HCEC 1CT (cell line): Measurements from ENCODE around the gene DPP6.

ENCODE experiments used
- DNase-seq: peaks from one replicate; pipeline ENCODE4 v3.0.0-alpha.2; 2017

DPP6 gene

DNA sequence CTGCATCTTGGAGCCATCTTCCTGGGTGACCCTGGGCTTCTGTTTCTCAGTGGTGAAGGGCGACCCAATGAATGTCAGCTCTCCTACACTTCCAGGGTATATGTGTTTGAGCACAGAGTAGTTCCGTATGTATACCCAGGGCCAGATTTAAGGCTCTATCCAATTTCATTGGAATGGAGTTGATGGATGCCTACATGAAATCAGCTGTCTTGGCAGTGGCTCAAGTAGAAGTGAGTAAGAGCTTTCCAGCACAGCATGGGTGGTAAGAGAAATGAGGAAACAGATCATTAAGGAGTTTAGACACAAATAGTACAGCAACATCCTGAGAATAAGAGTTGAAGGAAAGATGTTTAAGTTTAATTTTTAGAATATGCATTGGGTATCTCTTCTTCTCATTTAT, 517.7 kb downstream of the DPP6 start:
- DNase-seq, result no peak

DNA sequence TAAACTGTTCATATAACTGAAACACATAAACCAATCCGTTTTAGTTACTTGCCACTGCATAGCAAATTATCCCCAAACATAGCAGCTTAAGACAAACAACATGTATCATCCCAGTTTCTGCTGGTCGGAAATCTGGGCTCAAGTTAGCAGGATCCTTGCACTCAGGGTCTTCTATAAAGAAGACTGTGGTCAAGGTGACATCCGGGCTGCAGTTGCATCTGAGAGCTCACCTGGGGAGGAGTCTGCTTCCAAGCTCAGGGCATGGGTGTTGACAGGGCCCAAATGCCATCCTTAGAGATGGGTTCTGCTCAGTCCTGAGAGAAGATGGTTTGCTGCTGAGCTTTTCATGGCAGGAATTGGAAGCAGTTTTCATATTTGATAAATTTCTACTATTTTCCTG, 519.6 kb downstream of the DPP6 start:
- no peak for DNase-seq

DNA sequence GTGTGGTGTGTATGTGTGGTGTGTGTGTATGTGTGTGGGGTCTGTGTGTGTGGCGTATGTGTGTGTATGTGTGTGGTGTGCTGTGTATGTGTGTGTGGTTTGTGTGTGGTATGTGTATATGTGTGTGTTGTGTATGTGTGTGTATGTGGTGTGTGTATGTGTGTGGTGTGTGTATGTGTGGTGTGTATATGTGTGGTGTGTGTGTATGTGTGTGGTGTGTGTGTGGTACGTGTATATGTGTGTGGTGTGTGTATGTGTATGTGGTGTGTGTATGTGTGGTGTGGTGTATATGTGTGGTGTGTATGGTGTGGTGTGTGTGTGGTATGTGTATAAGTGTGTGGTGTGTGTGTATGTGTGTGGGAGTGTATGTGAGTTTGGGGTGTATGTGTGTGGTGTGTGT, 522.0 kb downstream of the DPP6 start:
- DNase-seq, result no peak

DNA sequence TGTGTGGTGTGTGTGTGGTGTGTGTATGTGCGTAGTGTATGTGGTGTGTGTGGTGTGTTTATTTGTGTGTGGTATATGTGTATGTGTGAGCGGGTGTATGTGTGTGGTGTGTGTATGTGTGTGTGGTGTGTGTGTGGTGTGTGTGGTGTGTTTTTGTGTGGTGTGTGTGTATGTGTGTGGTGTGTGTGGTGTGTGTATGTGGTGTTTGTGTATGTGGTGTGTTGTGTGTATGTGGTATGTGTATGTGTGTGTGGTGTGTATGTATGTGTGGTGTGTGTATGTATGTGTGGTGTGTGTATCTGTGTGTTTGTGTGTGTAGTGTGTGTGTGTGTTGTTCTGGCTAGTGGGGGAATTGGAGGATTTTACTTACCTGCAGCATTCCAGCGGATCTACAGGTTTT, 523.3 kb downstream of the DPP6 start:
- no peak for DNase-seq

DNA sequence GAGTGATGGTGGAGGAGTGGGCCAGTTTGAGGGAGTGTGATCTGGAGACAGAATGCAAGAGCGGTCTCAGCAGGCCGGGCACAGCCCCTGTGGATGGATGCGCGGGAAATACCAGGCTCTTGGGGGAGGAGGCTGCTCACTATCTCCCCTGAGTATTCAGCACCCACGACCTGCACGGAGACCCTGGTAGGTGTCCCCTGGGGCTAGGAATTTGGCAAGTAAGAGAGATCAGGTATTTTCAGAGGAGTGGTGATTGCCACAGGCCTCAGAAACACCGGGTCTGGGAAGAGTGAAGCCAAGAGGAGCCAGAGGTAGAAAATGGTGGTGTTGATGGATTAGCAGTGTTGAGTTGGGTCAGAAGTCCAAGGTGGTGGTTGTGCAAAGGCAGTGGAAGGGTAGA, 524.4 kb downstream of the DPP6 start:
- DNase-seq, result no peak

DNA sequence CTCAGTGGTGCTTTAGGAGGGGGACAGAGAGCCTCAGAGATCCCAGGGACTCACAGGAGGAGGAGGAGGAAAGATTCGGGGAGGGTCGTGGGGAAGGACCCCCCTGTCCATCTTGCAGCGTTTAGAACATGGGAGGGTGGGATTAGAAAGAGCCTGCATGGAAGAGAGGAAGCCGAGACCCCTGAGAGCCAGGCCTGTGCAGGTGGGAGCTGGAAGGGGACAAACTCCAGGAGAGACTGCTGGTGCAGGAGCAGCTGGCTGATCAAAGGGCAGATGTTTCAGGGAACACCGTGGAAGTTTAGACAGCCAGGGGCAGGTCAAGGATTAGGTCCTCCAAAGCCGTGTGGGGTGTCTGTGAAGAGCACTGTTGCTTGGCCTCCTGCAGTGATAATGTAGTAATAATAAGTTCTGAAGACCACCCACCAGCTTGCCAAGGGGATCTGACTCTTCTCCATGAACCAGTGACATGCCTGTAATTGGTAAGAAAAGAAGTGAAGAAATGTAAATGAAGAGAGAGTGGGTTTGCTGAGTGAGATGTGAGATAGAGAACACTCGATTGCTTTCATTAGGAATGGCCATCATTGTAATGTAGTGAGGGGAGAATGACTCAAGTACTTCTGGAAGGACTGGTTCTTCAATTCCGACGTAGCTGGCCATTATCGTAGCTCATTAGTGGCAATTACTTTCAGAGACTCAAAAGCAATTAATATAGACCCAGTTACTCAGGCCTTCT, 525.1 kb downstream of the DPP6 start:
- no peak for DNase-seq

DNA sequence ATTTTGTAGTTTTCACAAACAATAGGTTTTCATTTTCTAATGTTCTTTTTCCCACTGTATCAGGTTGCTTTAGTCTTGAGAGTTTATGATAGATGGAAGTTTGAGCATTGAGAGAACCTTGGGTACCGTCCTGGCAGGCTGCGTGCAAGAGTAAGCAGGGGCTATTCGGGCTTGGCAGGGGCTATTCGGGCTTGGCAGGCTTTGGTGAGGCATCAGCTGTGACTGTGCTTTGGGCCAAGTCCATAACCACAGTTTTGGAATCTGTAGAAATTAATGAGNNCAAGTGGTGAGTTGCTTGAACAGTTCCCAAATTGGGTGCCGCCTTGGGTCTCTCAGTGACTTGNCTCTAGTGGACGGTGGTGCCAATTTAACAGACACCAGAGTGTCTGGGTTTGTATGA, 526.1 kb downstream of the DPP6 start:
- DNase-seq, result no peak

DNA sequence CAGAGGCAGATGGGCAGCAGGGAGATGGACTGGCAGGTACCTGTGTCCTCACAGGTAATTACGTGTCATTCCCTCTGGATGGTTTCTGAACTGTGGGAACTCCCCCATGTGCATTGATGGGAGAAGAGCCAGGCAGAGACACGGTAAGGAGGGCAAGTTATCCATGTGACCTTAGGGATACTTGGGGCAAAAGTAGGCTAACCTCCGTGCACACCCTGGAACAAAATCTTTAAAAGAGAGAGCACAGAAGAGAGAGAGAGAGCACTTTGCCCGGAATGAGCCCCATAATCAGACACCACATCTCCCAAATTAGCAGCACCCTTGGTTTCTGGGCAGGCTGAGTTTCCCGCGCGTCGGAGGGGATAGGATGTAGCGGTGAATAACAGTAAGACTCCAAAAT, 527.5 kb downstream of the DPP6 start:
- no peak for DNase-seq

DNA sequence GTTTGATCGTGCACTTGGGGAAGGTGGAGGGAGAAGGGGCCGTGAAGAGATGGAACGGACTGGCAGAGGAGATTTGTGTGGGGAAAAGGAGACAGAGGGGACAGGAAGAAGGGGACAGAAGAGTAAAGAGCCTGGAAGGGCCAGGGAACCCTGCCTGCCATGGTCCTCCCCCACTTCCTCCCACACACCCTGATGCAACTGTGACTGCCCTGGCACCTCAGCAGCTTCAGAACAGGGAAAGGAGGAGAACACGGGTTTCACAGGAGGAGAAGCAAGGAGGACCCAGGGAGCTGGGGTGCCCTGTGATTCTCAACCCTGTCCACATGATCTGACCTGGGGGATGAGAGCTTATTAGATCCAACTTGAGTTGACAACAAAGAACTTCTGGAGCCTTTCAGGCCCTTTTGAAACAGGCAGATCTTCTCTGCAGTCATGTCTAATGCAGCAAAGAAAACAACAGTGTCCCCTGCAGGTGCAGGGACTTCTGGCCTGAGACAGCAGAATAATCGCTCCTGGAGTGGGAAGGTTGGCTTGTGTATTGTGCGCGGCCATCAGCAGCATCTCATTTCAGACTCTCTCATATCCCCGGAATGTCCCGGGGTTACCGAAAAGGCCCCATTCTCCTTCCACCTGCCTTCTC, 529.2 kb downstream of the DPP6 start:
- no peak for DNase-seq

DNA sequence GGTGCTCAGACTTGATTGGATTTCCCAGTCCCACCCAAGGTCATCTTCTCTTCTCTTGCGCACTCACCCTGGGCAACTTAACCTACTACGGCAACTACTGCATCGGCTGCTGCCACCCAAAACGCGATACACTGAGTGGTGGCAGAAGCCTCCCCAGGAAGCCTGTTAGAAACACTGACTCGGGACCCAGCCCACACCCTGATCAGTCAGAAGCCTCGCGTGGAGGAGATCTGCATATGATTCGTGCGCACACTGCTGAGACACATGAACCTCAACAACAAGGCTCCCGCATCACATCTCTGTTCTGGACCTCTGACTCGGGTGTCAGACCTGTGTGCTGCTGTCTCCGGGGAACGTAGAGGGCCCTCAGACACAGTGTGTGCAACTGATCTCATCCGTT, 531.3 kb downstream of the DPP6 start:
- DNase-seq, result no peak

DNA sequence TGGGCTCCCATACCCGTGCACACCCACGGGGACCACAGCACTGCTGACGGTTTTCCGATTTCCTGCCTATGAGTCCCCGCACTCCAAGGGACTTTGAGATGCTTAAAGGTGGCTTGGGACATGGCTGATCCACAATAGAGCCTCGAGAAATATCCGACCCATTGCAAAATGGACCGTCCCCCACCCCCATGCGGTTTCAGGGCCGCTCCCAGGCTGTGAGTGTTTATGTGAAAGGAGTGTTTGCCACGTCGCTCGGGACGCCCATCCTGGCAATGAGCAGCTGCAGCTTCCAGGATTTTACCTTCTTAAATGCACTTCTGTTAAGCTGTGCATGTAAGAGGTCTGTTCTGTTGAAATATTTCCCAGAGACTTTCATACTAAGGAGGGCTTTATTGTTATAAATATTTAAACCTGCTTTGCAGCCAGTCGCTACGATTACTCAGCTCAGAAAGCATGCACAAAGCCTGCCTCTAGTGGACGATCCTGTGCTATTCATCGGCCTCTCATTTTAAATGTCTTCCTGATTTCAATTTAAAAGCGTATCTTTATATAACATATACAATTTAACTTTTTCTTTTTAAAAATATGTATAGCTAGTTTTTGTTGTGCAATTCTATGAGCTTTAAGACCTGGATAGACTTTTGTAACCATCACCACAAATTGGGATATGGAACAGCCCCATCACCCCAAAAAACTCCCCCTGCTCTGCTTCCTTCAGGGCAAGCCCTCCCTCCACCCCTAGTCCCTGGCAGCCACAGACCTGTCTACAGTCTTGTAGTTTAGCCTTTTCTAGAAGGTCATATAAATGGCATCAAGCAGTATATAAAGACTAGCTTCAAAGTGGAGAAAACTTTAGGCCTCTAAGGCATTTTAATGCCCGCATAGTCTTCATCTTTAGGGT, 532.4 kb downstream of the DPP6 start:
- no peak for DNase-seq

DNA sequence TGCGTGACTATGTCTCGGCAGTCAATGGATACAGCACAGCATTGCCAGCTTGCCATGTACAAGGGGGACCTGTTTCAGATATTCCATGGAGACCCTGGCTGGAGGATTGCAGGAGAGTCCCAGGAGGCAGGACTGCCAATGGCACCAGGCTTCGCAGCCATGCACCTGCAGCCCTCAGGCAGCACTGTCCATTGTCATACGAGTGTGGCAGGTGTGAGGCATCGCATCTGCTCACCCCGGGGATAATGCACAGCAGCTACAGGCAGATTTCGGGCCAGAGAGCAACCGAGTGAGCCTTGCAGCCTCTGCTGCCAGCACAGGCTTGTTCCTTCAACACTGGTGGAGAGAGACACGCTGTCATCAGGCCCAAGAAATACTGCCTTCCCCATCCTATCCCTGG, 535.6 kb downstream of the DPP6 start:
- DNase-seq, result no peak

DNA sequence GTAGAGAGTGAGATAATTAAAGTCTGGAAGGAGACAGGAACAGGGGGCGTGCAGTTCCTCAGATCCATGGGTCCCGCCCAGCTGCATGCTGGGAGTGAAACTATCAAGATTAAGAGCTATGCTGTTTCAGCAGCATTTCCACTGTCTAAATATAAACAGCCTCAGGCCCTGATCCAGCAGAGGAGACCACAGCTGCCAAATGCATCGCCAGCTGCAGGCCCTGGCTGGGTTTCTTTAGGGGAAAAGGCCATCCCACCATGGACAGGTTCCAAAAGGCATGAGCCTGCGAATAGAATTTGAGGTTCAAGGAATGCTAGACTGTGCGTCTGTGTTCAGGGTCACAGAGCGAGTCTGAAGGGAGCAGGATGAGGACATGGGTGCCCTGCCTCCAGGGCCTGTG, 539.3 kb downstream of the DPP6 start:
- DNase-seq, result no peak

DNA sequence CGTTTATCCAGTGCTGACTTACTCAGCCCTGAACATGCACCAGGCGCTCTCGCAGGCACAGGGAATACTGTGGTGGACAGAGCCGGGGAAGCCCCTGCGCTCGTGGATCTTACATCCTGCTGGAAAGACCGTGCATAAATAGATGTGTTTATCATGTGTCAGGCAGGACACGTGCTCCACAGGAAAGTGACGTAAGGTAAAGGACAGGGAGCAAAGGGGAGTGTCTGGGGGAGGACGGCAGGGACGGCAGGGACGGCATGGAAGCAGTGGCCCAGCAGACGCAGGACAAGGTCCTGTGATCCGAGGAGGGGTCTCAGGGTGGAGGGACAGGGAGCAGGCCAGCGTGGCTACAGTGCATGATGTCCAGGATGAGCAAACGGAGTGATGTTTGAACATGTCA, 540.2 kb downstream of the DPP6 start:
- DNase-seq, result no peak

DNA sequence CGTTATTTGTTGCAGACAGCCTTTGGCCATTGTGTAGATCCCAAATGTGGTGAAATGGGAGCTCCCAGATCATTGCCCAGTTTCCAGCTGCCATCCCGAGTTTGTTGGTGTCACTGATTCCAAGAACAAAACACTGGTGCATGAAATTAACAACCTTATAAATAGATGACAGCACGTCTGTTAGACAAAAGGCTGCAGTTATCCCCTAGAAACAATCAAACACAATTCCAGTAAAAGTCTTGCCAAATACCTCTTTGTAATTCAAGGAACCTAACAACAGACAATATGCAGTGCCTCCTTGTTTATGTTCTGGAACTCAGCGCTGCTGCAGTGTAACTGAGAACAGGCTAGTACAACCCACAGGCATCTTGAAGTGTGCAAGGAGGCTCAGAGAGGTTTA, 546.2 kb downstream of the DPP6 start:
- DNase-seq, result no peak

DNA sequence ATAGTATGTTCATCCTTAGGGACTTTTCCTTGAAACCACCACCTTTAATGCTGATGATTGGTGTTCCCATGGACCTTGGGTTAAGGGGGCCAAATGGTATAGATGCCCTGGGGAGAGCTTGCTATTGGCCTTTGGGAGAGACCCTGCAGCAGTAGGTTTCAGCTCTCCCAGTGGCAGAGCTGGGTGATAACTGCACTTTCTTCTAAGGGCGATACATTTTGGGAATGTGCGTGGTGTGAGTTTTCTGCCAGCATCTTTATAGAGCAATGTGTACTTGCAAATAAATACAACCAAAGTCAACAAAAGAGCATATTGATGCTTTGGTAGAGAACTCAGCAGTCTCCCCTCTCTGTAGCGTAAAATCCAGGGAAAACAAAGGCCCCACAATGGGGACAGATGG, 546.7 kb downstream of the DPP6 start:
- no peak for DNase-seq

DNA sequence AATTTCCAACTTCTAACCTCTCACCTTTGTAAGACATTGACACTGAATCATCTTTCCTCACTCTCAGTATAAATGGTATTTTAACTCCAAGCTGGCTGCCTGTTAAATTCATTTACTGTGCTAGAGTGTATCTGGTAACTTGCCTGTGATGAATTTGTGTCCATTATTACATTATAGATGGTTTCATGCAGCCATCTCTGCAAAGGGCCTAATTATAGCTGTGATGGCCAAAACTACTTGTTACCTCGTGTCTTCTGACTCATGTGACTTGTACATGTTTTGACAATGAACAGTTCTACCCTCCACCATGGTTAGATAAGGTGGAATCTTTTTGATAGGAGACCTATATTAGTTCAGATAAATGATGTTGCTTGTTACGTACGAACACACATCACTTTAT, 558.7 kb downstream of the DPP6 start:
- DNase-seq, result no peak

DNA sequence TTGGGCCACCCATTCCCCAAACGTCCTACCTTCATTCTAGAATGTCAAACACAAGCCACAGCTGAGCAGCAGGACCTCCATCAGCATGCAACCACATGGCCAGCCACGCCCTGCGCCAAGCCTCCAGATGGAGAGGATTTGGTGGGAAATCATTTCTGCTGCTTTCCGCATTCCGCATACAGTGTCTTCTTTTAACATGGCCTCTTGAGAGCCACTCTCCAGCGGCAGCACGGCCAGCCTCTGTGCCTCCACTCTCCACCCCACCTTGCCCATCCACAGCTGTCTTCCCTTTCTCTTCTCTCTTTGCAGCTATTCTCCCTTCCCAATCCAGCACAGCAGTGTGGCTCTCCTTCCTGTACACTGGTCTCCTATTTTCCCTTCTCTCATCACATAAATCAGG, 561.6 kb downstream of the DPP6 start:
- DNase-seq, result no peak

DNA sequence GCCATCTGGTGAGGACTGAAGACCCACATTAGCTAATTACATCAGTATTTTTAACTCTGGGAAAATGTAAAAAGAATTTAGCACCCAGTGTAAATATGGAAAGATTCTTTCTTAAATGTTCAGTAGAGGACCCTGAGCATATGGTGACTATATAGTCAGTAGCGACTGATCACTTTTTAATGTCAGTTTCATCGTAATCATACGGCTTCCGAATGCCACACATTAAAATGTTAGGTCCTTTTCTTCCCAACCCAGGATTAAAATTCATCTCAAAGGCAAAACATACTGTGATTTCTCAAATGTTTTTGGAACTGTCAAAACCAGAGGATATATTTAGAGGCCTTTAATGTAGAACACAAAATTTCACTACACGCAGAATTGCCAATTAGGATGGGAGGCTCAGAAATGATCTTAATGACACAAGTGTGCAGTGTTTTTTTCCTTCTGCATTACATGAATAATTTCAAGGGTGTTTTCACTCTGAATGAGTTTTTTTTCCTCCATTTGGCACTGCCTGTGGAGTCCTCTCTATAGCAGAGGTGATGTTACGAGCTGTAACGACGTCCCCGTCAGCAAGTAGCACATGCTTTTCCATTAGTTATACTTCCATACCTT, 568.0 kb downstream of the DPP6 start:
- DNase-seq, result no peak

DNA sequence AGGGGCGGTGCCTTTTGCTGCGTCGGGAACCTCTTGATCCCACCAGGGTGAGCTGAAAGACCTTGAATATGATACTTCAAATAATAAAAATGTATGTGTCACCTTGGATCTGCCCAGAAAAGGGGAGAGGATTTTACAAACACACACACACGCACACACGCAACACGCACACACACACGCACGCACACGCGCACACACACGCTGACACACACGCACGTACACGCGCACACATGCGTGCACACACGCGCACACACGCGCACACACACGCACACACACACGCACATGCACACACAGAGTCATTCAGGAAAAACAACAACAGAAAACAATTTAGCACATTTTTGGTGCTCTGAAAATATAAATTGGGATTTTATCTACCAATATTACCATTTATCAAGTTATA, 571.2 kb downstream of the DPP6 start:
- no peak for DNase-seq

DNA sequence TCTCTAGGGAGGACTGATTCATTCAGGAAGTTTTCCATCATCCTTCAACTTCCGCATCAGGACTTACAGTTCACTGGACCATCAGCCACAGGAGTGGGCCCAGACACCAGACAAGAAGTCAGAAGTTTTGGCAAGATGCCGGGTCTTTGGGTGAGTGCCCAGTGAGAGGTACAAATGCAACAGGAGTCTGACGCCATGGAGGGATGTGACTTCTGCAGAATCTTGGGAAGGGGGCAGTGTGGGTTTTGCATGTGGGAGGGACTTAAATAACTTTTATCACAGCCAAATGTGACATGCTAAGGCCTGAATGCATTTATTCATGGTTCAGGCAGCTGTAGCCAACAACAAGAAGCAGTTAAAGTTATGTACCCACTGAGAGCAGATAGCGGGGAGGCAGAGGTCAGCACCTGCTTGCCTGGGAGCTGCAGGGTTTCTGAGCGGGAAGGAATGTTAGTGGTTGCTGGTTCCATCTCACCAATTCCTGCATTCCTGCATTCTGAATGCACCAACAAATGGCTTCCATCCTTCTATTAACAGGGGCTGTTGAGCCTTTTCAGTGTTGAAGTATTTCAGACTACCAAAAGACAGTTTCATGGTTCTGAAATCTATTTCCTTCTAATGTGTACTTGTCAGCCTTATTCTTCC, 575.6 kb downstream of the DPP6 start:
- DNase-seq, result no peak

DNA sequence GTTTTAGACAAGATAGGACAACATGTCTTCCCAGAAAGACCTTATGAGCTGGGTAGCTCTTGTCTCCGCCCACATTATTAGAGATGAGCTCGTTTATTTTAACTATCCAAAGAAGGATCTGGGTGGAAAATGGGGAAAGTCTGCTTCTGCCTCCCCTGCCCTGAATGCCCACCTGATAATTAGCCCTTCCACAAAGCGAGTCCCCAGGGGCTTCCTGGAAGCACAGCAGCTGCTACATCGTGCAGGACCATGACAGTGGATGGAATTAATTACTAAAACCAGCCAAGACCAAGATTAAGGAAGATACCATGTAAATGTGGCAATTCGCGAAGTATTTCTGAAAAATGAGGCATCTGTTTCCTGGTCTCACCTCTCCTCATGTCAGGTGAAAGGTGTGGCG, 576.4 kb downstream of the DPP6 start:
- DNase-seq, result no peak

DNA sequence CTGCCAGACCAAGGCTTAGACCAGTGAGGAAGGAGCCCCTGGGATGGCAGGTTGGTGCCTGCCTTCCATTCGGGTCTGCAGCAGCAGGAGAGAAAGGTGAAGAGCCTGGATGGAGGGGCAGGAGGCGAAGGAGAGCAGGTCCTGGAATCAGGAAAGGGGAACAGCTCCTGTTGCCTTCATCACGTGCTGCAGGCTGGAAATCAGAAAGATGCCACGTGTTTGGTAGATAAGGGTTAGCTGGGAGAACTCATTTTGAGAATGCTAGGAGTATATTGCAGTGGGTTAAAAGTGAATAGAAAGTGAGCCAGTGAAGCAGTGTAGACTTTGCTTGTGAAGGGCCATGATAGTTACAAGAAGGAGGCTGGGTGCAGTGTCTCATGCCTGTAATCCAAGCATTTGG, 579.0 kb downstream of the DPP6 start:
- DNase-seq, result no peak
